Stimulated activated CD8-positive, alpha-beta memory T cell treated with anti-CD3 and anti-CD28 coated beads, Interleukin-15, amount 100 ng/mL, for 24 hours (primary cell): Measurements from ENCODE around the gene AKAP5.

Experiments
- DNase-seq: peaks from one replicate; pipeline ENCODE4 v3.0.0-alpha.2; 2020; ENCODE audit warnings: low read depth

The AKAP5 gene, protein sequence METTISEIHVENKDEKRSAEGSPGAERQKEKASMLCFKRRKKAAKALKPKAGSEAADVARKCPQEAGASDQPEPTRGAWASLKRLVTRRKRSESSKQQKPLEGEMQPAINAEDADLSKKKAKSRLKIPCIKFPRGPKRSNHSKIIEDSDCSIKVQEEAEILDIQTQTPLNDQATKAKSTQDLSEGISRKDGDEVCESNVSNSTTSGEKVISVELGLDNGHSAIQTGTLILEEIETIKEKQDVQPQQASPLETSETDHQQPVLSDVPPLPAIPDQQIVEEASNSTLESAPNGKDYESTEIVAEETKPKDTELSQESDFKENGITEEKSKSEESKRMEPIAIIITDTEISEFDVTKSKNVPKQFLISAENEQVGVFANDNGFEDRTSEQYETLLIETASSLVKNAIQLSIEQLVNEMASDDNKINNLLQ

DNA sequence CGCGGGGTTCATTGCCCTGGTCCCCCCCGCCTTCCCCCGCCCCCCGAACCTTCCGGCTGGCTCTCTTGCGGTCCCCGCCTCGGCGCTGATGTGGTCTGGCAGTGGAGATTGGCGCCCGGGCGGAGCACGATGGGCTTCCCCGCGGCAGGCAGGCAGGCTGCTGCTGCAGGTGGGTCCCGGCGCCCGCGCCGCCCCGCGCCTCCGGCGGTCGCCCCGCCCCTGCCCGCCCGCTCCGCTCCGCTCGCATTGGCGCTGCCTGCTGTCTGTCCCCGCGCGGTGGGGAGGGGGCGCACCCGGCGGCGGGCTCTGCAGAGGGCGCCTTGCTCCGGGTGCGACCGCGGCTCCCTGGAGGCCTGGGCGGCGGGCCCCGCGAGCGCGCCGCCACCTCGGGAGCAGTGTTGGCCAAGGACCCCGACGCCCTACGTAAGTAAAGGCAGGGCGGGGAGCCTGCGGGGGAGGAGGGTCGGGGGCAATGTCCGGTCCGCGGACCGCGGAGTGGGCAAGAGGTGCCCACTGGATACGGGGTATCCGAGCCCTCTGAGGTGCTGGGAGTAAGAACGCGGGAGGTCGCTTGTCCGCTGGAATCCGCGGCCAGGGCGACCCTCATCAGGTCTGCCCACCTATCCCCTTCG, at the start of gene AKAP5:
AKAP5 (plus strand) TSS at position 309 of the 632 bp plus-strand sequence. CDS start 2,896 bp downstream, outside the sequence.
- DNase-seq, result peak; percentile 36

DNA sequence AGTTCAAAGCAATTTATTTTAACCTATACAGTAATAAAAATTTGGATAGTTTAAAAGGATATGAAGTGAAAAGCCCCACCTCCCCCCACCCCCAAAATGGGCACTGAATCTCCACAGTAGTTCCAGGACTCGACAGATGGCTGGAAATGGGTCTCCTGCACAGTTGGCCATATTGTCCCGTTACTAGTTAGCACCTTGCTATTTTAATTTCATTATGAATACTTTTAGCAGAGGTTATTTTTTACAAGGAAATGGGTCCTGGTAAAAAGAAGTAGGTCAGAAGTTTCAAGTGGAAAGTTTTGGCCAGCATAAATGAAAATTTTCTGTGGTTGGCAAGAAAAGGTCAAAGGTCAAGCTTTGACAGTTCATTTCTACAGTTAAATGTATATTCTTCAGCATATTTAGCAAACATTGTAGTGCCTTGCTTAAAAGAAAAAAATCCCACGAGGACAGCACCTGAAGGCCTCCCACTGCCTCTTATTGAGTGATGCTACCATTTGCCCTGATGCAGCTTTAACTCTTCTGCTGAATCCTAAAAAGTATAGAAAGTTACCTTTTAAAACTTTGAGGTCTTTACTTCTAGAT, 48.9 kb upstream of the AKAP5 start:
- DNase-seq, result no peak

DNA sequence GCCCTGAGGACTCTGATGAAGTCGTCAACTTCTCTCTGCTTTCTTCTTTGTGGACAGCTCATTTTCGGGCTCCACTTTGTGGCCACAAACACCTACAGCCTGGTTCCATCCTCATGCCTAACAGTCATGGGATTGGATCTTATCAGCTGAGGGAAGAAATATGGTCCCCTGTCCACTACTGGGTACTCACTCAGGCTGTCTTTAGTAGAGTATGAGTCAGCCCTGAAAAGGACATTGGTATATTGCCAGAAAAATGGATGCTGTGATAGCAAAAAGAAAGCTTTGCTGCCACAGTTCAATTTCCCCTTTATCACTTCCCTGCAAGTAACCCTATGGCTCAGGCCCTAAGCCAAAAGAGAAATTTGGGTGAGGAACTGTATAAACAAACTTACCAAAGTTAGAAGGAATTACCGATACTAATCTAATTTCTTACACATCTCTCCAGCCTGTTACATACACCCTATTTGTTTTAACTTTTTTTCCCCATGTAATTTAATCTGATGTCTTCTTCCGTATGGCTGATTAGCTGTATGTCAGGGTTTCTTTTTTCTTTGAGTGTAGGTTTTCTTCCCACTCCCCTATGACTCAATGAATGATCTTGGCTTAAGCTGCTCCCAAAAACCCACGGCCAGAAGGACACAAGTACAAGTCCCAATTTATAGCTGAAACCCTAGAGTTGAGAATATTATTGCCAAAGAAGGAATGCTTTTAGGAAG, 48.1 kb upstream of the AKAP5 start:
- no peak for DNase-seq

DNA sequence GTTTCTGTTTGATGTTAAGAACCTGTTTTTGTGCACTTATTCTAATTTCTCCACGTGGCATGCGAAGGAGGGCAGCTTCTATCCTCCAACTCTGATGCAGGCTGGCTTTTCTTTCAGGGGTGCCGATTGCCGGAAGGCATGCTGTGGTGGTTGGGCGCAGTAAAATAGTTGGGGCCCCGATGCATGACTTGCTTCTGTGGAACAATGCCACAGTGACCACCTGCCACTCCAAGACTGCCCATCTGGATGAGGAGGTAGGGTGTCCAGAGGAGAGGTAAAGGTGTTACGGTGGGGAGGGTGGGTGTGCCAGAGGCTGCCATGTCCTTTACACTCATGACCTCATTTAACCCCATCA, 47.6 kb upstream of the AKAP5 start:
- DNase-seq, result no peak

DNA sequence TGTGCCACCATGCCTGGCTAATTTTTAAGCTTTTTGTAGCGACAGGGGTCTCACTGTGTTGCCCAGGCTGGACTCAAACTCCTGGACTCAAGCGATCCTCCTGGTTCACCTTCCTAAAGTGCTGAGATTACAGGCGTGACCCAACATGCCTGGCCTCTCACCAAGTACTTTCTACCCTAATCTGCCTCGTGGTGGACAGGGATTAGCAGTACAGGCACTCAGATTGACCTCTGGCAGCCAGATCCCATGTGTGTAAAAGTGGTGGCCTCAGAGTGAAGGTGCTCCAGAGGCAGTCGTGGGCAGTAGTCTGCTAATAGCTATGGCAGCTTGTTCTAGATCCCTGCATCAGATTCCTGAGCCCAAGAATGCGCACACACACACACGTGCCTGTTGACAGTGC, 46.3 kb upstream of the AKAP5 start:
- no peak for DNase-seq

DNA sequence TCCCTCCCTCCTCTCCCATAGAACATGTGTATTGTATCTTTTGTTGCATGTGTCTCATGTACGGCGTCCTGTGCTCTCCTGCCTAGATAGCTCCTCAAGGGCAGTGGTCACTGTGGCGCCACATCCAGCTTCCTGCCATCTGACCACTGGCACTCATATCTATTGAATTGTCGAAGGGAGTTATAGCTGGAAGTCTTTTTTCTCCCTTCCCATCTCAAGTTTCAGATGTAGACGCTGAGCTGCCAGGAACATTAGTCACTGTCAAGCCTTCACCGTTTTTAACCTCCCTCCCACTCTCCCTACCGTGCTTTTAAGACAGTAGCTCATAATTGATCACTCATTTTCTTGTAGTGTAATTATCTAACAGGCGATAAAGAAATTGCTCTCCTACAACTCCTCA, 44.1 kb upstream of the AKAP5 start:
- DNase-seq, result no peak

DNA sequence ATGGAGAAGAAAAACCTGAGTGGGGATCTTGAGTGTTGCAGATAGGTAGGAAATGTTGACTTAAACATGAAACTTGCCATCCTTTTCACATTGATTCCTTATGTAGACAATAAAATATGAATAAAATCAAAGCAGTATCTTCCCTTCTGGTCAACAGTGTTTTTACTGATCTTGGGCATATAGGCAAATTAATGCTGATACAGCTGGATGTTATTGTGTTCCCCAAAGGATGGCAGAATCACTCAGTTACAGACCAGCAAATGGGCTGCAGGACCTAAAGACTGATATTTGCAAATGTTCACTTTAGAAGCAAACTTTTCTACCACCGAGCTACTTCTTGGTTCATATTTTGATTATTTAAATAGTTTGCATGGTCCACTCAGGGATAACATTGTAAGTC, 43.3 kb upstream of the AKAP5 start:
- DNase-seq, result no peak

DNA sequence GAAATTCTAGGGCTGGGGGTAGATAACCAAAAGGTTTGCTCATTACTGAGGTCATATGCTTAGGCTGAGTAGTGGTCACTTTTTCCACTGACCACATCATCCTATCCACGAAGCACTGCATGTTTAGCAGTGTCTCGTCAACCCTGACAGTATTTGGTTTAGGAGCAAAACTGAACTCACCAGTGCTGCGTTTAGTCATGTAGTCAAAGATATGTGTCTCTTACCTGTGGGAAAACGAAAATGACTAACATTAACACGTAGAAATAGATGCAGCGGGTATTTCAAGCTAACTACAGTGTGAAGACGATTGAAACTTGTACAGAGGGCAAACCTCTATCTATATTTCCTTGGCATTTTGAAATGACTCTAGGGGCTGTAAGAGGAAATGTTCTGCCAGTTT, 42.5 kb upstream of the AKAP5 start:
- DNase-seq, result no peak

DNA sequence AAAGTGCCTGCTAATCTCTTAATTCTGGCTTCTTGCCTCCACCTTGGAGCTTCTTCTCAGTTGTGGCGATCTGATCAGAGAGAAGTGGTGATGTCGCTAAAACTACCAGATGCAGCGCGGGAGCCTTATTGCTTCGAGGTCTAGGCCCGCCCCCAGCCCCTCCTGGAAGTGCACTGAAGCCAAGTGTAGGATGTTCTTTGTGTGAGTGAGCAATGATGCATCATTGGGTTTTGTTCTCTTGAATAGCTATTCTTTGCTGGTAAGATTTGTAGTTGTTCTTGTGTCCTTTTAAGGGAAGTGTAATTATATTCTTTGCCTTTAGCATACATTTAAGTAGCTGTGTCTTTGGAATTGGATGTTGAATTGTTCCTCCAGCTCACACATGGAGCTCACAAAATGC, 41.3 kb upstream of the AKAP5 start:
- DNase-seq, result no peak

DNA sequence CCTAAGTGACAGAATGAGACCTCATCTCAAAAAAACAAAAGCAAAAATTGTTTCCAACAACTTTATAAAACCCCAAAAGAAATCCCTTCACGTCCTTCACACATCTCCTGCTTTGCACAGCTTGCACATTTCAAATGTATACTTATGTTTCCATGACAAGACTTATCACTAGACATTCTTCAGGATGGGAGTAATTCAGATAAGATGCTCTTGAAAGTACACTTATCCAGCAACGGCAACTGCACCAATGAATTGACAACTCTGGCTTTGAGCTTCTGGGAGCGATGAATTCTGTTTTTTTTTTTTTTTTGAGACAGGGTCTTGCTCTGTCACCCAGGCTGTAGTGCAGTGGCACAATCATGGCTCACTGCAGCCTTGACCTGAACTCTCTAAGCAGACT, 30.8 kb upstream of the AKAP5 start:
- no peak for DNase-seq

DNA sequence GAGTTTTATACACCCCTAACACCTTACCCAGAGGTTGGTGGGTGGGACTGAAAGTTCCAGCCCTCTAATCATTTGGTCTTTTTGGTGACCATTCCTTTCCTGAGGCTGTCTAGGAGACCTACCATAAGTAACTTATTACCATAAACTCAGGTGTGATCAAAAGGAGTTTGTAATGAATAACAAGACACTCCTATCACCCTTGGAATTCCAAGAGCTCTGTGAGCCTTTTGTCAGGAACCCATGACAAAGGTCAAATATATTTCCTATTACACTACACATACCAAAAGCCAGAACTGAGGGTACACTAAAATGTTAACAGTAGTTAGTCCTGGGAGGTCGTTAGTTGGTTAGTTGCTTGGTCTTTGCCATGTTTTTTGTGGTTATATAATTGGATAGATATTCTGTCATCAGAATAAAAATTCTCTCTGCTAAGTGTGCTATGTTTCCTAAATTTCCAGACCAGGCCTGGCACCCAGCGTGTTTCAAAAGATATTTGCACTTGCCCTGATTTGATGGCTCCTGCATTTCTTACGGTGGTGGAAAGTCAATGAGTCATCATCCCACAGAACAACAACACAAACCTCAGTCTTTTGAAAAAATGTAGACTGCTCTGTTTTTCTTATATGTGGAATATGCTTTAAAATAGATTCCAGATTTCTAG, 27.0 kb upstream of the AKAP5 start:
- DNase-seq, result no peak

DNA sequence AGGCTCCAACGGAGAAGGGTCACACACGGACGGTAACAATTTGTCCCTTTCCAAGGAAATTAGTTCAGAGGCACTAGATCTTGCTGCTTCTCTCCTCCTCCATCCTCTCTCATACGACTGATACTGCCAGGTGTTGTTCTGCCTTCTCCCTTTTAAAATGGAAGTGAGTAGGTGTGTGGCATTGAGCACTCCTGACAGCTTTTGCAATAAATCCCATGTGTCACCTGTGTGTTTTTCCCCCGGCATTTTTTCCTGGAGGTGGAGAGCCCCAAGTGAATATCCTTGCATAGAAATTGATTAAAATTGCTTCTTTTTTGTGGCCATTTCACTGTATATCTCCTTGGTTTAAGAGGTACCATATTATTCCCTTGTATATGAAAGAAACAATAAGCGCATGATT, 26.2 kb upstream of the AKAP5 start:
- no peak for DNase-seq

DNA sequence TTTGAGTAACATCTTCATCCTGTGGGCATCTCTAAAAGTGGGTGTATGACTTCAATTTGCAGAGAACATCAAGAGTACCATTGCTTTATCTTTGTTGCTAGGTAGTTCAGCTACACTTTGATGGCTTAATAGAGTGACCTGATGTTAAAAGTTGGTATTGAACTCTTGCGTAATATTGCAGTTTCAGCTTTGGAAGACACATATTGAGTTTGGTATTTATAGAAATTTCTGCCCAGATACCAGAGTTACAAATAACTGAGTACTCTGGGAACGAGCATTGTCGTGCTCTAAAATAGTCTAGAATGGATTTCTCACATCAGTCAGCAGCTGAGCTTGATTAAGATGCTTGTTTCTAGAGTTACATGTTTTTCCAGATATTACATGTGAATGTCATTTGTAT, 24.8 kb upstream of the AKAP5 start:
- no peak for DNase-seq

DNA sequence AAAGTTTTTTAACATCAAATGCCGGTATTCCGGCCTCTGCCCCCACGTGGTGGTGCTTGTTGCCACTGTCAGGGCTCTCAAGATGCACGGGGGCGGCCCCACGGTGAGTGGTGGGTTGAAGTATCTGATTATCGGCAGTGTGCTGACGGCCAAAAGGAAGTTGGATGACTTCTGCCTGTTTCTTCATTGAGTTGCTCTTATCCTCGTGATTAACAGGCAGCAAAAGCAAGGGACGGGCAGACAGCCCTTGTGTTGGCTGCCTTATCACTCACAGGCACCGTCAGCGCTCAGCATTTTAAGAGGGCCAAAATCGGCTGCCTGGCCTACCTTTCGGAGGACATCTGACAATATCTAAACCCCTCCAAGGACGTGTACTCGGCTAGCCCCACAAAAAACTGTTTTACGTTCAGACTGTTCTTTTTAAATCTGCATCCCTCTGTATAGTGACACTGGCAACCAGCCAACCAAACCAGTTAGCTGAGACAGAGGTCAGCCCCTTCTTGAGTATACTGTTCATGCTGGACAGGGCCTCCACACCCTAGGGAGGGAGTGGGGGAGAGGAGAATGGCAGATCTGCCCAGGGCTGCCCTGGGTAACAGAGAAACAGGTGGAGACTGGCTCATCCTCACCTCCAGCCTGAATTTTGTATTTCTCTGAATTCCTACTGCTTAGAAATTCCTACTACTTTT, 22.9 kb upstream of the AKAP5 start:
- no peak for DNase-seq

DNA sequence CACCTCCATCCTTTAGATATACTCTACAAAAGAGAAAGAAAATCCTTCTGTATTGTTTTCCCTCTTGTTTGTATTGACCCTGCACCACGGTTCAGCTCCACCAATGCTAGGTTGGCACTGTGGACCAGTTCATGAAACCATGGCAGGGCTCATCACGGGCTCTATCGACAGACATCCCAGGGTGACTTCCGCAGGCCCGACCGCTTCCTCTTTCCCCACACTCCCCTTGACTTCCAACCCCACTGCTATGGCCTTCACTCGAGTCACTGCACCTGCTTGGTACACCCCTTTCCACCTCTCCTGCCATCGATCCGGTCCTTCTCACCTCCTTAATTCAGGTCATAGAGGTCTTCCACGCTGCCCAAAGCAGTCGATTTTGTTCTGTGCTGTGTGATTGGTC, 21.2 kb upstream of the AKAP5 start:
- no peak for DNase-seq

DNA sequence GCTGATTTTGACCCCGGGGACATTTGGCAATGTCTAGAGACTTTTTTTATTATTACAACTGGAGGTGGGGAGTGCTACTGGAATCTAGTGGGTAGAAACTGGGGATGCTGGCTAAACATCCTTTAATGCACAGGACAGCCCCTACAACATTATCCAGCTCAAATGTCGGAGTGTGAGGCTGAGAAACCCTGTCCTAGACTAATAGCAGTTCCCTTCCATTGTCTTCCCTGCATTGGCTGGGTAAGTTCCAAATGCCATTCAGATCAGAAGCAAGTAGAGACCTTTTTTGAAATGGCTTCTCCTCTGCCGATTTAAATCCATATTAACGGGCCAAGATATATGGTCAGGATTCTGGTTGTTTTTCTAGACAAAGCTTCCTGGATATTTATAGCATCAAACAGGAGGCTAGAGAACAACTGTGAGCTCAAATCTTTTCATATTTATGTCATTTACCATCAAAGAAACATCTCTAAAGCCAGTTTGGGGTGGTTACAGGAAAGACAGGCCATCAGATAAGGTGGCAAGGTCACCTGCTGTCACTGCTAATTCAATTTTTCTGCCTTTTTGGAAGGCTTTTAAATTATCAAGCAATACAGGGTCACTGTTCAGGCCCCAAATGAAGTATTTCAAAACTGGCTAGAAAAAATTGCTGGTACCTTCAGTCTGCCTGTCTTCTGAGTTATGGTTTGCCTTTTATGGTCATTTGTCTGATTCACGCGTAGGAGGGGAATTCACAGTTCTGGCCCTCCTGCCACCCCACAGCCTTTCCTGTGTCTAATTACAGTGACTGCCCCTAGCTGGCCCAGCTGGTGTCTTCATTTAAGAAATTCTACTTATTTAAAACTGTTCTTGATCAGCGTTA, 20.1 kb upstream of the AKAP5 start:
- DNase-seq, result no peak

DNA sequence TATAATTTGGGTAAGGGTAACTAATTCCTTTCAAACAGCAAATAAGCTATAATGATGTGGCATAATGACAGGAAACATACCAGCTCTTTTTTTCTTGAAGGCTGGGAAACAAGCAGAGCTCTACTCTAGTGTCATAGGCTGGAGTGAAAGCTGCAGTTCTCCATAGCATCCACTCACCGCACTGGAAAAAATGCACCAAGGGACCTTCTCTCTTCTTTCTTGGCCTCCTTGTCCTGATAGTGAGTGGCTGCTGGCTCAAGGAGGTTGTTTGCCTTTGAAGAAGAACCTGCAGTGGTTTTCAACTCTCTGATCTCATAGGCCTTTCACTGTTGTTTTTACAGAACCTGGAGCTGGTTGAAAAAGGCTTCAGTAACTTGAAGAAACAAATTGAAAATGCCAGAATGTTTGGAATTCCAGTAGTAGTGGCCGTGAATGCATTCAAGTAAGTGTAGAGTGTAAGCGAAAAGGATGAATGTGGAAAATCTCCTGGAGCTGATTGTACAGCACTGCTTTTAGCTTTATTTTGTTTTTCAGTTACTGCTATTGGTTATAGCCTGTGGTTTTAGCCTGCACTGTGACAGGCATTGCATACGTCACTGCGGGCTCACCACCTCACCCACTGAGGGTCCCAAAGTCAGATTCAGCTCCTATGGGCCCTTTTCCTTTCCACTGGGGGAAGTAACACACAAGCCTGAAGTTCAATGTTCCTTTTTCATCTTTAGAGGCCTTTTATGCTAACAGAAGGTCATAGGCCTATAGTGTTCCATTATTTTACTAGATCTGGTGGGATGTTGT, 17.2 kb upstream of the AKAP5 start:
- no peak for DNase-seq

DNA sequence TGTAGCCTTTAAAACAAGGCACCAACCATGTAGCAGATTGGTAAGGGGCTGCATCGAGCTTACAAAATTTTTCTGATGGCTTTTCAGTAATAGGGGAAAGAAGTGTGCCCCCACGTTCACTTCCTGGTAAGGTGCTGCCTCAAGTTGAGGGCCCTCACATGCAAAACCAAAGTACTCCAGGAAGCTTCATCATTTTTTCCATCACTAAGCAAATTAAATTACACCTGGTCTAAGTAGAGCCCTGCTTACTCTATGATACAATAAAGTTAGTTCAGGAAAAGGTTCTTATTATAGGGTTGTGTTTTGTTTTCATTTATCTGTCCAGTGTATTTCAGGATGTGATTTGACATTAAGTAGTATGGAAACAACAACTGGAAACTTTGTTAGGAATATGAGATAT, 15.0 kb upstream of the AKAP5 start:
- DNase-seq, result no peak

DNA sequence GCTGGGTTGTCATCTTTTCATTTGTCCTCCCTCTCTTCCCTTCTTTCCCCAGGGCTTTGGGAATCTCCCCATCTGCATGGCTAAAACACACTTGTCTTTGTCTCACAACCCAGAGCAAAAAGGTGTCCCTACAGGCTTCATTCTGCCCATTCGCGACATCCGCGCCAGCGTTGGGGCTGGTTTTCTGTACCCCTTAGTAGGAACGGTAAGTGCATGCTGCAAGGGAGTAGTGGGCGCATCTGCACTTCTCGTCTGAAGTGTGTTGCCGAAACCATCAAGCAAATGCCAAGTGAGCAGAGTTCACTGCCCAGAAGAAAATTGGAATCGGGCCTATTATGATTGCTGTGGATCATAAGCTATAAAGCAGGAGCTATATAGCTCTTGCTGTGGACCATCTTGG, 10.6 kb upstream of the AKAP5 start:
- DNase-seq, result no peak
